Amygdala (tissue), 56 donors: Measurements from ENCODE around the gene DNER.
"Not testable (repeated sequence)": the region's sequence is repeated elsewhere in the genome, so short reads cannot be mapped to it uniquely, and the experiment has no call there.

ENCODE experiments used
- DNase-seq, 56 donors: peaks; one replicate each; lab custom pipeline; 2025; lab: John Stamatoyannopoulos, UW

The DNER gene

DNA sequence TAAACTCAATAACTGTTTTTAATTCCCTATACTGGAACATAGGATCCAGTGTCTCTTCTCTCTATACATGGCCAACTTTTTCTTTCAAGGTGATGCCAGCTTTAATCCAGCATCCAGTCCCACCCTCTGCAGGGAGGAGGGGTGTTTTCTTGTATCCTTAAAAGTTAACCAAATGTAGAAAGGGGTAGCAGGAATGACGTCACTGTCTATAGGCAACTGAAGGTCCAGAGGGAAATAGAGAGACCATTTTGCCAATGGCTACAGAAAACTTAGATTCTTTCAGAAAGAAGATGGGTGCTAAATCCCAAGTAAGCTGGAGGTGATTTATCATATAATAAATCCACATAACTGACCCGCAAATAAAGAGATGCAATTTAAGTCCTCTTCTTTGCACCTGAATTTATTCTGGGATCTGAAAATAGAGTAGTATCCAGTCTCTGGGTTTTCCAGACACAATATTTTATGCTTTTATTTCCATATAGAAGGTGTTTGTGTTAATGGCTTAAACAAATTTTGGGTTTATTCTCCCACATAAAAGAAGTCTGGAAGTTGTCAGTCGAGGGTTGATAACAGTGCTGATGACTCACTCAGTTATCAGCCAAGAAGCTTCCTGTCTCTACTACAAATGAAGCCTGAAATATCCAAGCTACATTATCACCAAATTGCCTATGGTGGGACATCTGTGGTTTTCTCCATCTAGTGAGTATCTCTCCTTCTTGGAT lies 5.7 kb upstream of the DNER start:
- no peak for DNase-seq

DNA sequence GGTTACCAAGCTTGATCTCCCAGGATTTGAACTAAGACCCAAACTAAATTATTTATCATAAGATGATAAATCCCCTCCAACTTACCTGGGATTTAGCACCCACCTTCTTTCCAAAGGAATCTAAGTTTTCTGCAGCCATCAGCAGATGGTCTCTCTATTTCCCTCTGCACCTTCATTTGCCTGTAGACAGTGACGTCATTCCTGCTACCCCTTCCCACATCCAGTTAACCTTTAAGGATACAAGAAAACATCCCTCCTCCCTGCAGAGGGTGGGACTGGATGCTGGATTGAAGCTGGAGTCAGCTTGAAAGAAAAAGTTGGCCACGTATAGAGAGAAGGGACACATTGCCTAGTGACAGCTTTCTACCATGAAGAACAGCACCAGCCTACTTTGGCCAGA lies 3.7 kb upstream of the DNER start:
- no peak for DNase-seq

DNA sequence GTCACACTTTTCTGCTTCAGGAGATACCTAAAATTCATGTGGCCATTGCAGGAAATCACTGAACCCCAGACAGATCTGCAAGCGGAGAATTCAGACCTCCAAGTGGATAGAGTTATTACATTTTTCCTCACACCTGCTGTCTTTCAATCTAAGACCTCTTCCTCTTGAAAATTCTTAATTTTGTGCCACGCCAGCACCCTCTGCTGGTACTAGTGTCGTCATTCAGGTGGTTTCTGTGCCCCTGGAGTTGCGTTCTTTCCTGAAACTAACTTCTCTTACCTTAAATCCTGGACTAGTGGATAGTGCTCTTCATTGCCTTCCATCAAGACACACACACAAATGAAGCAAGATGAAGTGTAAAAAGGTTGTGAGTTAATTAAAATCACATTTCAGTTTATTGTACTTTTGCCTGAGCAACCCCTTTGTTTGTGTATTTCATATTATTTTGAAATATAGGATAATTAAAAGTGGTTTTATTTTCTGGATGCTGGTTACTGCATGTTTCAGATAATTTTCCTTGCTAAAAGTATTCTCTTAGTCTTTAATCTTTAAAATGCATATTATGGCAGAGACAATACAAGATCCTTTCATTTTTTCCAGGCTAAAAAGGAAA lies 1.6 kb upstream of the DNER start:
- peak in 30 of 56 donors; percentile 2 to 63 (median 21) for DNase-seq

DNA sequence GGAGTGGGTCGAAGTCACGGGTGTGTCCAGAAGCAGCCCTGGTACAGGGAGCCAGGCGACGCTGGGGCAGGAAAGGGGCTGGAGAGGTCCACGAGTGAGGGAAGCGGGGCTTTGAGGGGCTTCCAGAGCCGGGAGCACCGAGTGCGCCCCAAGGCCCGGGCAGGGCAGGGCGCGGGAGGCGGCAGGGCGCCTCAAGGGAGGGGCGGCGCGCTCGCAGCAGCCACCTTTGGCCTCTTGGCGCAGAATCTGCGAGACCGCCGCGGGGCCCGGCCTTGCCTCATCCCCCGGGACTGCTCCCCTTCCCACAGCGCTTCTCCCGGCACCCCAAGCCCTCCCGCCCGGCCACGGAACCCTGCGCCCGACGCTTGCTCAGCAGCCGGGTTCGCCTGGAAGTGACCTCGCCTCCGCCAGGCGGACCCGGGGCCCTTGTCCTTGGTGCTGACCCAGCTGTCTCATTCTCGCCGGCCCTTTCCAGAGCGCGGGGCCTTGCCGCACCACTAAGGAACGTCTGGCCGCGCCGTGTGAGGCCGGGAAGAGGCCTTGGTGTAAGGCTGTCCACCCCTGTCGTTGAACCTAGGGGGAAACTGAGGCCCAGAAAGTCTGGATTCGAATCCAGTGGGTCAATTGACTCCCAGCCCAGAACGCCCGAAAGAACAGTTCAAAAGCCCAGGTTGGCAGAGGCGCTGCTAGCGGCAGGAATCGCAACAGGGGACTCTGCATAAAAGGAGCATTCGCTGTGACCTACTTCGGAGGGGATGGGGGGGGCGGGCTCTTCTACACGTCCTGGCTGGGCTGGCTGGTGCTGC lies 584 bp upstream of the DNER start:
- DNase-seq, result peak in 47 of 56 donors; percentile 12 to 75 (median 50)

- DNase-seq, result peak in 51 of 56 donors; percentile 9 to 79 (median 55)
Measured at GRCh38 chr2:229713371-229714079, 830 bp downstream of the DNER start.

- DNase-seq, result no peak
Measured at GRCh38 chr2:229712136-229712535, 2.2 kb downstream of the DNER start.

DNA sequence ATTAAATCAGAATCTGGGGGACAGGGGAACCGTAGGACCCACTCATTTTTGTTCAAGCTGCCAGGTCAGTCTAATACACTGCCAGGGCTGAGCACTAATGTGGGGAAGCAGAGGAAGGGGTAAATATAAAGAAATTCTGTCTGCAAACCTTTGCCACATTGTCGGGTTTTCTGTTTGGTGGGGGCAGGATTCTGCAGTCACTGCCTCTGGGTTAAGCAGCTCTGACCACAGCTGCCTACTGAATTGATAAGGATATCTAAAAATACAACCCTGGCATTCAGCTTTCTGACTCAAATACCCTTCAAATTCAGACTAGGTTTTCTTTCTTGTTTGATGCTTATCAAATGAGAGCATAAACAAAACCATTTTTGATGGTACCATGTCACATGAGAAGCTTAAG lies 6.0 kb downstream of the DNER start:
- no peak for DNase-seq

GRCh38 chr2:229703909-229704630 lies 10.3 kb downstream of the DNER start:
- DNase-seq, result peak in 2 of 56 donors; percentile 11 to 60

DNA sequence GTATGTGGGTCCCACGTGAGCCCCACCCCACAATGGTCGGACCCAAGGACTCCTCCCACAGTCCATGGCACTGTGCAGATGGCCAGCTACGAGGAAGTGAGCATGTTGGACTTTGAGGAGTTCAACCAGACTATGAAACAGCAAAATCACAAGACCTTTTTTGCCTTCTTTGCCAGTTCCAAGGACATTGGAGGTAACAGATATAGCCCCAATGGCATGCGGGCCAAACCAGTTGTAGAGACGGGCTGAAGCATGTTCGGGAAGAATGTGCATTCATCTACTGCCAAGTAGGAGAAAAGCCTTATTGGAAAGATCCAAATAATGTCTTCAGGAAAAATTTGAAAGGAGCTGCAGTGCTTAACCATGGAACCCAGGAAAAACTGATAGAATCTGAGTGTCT lies 12.6 kb downstream of the DNER start:
- DNase-seq, result no peak

DNA sequence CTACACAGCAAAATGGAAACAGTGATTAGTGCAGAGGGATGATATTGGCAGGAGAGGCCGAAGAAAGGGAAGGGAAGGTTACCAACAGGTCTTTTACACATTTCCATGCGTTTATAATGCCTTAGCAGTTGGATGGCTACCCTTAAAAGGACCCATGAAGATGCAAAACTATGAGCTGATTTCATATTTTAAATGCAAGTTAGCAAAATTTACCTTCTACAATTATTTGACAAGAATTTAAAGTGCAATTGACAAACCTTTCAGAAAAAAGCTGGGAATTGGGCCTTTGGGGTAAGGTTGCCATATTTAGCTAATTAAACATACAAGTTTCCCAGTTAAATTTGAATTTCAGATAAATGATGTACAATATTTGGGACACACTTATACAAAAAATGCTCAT lies 13.3 kb downstream of the DNER start:
- DNase-seq, result no peak

DNA sequence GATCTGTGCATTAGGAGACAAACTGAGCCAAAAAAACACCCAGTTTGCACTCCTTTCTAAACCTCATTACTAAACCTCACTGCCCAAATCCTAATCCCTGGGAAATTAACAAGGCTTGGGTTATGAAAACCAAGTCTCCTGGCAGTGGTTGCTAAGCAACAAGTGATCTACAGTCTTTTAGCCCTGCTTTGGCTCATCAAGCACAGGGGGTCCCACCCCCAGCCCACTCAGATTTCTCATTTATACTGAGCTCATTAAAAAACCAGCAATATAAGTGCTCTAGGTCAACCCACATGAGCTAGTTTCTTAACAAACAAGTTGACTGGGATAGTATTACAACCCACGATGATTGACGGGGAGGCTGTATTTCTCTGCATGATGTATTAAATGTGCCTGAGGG lies 18.4 kb downstream of the DNER start:
- no peak for DNase-seq

GRCh38 chr2:229693845-229694244 lies 20.5 kb downstream of the DNER start:
- not testable (repeated sequence) for DNase-seq

GRCh38 chr2:229691631-229692030 lies 22.7 kb downstream of the DNER start:
- DNase-seq, result no peak

- DNase-seq, result peak in 1 of 56 donors; percentile 17
Measured at GRCh38 chr2:229689307-229689839, 25.0 kb downstream of the DNER start.

- no peak for DNase-seq
Measured at GRCh38 chr2:229688141-229688540, 26.2 kb downstream of the DNER start.

DNA sequence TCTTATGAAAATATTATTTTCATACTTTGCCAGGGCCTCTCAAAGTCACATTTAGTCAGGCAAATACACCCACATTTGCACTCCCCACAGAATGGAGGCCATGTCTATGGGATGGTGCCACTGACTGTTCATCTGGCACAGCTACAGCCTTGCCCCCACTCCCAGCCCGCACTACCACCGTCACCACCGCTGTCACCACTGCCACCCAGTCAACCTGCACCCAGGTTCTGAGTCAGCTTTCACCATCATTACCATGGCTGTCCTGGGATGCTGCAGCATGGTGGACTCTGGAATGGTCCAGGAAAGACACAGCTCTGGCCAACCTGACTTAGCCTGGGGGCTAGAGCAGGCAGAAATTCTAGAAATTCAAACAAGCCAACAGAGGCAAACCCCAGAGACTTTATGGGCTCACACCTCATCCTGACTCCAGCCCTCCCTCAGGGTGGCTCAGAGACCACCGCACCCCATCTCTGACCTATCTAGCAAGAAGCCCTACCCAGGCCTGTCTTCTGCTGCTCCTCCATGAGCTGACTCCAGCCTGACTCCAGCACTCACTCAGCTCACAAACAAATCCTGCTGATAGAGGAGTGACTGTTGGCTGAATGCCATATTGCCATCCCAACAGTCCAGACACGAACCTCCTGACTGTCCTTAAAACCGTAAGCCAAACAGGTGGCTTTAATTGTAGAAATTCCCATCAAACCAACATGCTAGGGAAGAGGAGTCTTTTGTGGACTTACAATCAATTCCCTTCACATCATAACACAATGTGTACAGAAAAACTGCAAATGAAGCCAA lies 28.0 kb downstream of the DNER start:
- no peak for DNase-seq

GRCh38 chr2:229684942-229685562 lies 29.3 kb downstream of the DNER start:
- DNase-seq, result no peak

- DNase-seq, result no peak
Measured at GRCh38 chr2:229679393-229680125, 34.8 kb downstream of the DNER start.
